Measurements from ENCODE around the gene MORN1.

Gene MORN1

DNA sequence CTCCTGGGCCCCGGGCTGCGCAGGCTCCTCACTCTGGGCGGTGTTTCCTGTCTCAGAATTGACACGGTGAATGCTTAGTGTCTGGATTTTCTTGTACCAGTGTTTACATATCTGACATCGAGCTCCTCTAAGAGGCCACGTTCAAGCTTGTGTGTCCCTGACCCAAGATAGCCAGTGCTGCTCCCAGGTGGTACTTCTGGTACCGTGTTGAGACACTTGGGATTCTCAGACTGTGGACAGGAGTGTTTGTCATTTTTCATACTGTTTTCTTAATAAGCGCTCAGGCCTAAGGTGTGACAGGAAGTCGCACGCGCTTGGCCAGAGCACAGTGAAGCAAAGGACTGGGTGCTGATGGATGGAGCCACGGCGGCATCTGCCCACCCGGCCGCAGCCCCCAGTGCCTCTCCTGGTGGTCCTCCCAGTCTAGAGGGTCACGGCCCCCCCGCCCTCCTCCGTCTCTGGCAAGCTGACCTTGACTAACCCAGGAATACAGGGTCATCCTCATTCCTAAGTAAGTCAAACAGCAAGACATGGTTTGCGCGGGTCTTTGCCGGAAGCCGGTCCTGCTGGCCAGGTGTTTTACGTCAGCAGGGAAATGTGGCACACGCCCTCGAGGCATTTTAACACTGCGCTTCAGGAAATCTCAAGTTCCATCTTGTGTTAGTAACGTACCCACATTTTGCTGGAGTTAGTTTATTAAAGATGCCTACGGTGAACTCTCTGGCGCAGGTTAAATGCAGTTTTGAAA is 13.0 kb upstream of the MORN1 start:
- DNase-seq: no peak

DNA sequence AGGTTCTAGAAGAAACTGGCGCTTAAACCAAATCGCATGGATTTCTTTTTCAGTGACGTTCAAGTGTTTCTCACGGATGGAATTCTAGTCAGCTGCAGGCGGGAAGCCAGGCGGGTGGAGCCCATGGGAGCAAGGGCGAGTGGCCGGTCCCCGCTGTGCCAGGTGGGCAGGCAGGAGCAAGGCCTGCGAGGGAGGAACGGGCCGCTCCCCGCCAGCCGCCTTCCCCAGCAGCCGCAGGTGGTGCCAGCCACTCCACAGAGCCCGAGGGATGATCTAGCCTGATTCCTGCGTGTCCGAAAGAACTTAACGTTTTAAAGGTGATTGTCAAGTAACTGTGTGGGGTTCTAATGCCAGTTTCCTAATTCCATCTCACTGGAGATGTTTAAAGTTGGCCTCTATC is 11.9 kb upstream of the MORN1 start:
- DNase-seq: no peak

DNA sequence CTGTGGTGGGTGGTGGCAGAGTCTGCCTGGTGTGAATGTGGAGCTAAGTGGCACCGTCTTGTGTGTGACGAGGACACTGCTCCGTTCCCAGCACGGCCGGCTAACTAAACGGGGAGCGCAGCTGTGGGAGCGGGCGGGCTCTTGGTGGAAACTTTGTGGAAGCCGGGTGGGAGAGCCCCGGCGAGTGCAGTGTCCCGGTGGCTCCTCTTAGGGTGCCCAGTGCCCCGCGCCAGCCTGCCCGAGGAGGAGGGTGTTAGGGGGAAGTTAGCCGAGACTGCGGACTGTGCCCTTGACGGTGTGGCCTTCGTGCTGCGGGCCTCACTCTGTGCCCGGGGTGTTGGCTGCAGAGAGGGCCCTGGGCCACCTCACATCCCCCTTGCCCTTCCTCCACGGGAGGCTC is 11.1 kb upstream of the MORN1 start:
- no peak for DNase-seq

DNA sequence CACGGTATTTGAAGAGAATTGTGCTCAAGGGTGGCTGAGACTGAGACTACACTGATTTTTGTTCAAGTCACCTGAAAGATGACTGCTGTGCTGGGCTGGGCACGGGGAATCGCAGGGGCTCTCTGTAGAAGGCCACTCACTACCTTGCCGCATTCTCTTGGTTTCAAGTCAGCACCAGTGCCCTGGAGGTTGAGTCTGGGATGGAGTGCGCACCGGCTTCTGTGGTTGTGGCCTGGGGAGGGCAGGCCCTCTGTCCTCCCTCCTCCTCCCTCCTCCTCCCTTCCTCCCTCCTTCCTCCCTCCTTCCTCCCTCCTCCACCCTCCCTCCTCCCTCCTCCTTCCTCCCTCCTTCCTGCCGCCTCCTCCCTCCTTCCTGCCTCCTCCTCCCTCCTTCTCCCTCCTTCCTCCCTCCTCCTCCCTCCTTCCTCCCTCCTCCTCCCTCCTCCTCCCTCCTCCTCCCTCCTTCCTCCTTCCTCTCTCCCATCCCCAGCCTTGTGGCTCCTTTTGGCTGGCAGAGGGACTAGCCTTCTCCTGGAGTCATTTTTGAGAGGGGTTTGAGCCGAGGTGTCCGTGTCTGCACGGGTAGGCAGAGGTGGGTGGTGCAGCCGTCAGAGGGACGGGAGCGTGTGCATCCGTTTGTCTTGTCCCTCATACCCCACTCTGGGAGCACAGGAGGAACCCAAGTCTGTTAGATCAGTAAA is 9.7 kb upstream of the MORN1 start:
- no peak for DNase-seq

DNA sequence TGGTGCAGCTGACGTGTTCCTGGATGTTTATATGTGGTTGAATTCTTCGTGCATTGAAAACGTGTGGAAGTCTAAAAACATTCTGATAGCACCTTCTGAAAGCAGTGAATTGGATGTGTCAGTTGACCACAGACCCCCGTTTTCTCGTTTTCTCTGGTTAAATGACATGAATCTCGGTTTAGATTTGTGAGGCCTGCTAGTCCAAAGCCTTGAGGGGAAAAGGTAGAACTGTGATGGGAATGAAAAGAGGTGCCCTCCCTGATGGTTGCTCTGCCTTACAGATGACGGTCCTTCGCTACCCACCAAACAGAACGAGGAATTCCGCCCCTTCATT is 9.2 kb upstream of the MORN1 start:
- no peak for DNase-seq

DNA sequence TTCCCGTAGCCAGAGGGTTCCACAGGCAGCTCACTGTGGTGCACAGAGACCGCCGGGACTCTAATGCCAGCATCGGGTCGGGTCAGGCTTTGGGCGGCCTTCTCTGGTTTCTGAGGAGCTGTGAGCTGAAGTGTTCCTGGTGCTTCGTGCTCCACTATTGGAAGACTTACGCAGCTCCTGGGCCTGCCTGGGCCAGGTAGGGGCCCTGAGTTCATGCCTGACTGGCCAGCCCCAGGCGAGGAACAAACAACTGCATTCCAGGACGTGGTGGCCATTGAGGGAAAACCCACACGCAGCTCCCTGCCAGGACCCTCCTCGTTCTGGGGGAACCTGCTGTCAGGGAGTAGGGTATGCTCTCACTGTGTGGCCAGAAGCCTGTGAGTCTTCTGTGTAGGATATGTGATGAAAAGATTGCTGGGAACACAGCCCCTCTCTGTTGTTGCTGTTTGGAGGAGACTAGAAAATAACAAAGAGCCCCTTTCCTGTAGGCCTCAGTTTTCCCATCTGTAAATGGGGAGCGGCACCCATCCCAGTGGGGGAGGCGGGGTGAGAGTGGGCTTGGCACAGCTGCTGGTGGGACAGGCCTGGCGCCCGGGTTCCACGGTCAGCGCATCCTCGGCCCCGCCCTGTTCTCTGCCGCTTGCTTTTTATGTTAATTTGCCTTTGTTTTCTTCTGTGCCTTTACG is 8.7 kb upstream of the MORN1 start:
- DNase-seq: no peak

DNA sequence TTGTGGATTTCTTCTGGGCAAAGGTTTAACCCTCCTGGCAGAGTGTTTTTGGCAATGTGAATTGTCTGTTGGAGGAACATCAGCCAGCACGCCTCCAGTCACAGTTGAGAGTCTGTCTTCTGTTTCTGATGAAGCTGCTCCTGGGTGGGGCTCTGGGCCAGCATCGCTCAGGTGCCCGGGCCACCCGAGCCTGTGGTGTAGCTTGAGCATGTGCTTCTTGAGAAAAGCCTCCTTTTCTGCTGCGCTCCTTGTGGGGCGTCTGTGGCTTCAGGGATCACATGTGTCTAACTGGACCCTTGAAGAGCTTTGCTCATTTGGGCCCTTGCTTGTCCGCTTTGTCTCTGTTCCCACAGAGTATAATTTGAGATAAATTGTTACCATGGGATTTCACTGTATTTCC is 7.5 kb upstream of the MORN1 start:
- no peak for DNase-seq

DNA sequence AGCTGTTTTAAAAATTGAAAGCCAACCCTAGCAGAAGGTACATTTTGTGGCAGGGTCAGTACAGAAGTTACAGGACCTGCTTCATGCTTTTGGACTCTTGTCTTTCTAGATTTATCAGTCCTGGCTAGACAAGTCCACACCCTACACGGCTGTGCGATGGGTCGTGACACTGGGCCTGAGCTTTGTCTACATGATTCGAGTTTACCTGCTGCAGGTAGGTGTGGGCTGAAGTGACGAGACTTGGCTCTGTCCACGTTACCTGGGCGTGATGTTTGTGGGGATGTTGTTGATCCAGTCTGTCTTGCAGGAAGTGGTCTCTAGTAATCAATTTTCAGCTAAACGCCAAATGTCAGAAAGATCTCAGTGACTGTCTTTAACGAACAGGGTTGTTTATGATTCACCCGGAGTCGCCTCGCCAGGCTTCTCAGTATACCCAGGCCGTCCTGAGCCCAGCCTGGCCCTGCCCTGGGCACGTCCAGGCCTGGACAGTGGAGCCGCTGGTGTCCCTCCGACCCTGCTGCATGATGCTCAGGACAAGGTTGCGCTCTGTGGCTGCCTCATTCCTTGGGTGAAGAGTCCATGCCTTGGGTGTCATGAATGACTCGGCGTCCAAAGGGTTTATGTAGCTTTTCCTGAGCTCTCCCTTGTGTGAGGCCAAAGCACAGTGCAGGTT is 5.8 kb upstream of the MORN1 start:
- DNase-seq: no peak

DNA sequence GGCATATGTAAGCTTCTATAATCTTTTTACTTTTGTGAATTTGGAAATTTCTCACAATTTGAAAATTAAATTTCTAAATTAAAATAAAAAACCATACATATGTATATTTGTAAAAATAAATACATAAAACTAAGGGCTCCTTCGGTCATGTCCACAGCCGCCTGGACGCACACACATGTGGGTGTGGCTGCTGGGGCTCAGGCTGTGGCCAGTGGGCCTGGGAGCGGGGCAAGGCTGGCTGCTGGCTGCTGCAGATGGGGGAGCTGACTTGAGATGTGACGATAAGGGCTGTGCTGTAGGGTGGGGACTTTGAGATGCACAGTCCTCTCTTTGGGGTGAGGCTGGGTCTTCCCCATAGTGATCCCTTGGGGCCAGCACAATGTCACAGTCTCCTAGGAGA is 5.1 kb upstream of the MORN1 start:
- no peak for DNase-seq

DNA sequence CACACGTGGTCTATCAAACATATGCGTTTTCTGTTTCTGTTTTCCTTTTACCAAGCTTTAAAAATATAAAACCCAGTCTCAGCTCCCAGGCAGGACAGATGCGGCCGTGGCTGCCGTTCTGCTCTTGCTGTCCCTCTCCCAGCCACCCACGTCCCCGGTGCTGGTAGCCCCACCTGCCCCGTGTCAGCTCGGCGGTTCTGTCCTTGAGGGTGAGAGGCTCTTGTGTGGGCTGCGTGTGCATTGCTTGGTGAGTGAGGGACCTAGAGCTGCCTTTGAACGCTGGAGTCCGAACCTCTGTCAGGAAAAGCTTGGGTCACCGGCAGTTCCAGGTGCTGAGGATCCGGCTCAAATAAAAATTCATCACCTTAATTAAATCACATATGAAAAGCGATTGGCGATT is 4.7 kb upstream of the MORN1 start:
- DNase-seq: no peak

DNA sequence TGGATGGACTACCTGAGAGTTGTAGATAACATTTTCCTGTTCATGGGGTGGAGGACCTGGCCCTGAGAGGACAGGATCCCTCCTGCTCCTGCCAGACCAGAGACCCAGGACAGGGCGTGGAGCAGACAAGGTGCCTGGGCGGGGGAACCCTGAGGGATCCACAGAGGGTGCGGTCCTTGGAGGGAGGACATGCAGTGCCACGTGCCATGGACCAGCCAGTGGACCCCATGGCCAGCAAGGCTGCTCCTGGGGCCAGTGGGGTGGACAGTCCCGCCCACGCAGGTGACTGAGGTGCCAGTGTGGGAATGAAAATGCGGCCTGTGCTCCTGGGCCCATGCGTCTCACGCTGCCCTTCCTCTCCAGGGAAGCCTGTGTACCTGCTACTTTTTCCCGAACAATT is 3.9 kb upstream of the MORN1 start:
- no peak for DNase-seq

DNA sequence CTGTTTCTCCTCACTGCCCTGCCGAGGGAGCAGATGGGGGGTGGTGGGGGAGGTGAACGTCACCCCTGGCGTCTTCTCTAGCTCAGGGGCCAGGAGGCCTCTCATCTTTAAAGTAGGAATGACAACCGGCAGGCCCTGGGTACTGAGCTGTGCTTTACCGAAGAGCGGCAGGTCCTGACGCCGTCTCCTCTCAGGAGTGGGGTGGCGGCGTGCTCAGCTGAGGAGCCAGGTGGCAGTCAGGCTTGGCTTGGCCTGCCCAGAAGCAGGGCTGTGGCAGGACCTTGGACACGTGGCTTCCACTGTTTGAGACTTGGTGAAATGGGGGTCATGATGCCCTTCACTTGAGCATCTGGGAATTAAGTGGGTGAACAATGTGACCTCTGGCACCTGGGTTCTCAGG is 3.4 kb upstream of the MORN1 start:
- DNase-seq: no peak

DNA sequence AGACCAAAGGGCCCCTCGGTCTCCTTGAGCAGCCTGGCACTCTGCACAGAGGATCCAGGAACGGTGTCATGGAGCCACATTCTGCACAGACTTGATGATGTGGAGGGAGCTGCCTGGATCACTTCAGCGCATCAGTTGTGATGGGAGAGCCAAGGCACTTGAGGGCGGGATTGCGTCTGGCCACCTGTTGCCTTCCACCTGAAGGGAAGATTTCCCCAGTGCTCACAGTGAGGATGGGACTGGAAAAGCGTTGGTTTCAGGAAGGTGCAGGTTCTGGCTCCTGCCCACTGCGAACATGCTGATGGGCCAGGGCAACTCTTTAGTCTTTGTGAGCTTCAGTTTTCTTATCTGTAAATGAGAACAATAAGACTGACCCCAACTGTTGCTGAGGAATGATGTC is 2.9 kb upstream of the MORN1 start:
- DNase-seq: no peak

DNA sequence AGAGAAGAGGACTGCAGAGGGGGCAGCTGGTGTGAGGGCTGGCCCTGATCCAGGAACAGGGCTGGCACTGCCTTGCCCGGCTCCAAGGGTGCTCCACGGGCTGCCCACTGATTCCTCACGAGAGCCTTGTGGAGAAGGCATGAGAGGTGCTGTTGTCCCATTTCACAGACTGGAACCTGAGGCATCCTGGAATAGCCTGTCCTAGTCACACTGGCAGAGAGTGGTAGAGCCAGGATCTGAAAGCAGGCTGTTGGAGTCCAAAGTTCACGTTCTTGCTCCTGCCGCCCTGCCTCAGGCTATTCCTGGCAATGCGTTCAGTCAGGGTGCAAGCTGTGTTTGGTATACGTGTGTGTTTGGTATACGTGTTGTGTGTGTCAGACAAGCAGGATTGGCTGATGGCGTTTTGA is 2.1 kb upstream of the MORN1 start:
- no peak for DNase-seq

DNA sequence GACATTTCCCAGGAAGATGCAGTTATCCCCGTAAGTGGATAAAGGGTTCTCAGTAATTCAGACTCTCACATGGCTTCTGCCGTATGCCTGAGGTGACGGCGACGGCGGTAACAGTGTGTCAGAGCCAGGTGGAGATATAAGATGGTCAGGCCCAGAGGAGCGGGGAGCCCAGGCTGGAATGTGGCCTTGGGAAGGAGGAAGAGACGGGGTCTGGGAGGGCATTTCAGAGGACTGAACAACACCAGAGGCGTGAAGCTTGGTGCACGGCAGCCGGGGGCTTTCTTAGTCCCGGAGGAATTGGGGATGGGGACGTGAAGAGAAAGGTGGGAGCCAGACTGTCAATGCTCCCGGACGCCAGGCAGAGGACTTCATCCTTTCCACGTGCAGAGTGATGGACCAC is 1.3 kb upstream of the MORN1 start:
- DNase-seq: no peak

DNA sequence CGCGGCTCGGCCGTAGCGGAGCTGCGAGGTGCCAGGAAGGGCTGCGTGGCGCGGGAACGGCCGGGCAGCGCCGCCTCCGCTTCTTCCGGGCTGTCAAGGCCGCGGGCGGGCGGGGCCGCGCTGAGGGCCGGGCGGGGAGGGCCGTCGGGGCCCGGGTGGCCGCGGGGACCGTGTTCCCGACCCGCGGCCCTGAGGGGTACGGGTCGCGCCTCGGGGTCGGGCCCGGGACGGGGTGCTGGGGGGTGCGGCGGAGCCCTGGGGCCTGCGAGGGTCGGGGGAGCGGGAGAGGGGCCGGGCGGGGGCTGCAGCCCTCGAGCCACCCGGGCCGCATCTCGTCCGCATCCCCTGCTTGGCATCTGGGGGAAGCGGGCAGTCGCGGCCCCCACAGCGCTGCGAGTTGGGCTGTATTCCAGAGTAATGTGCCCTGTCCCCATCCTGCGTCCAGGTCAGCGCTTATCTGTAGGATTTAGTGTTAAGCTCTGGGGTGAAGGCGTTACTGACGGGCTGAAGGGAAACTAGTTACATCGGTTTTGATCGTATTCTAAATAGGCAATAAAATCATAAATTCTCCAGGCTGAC is 666 bp upstream of the MORN1 start:
- DNase-seq: no peak

DNA sequence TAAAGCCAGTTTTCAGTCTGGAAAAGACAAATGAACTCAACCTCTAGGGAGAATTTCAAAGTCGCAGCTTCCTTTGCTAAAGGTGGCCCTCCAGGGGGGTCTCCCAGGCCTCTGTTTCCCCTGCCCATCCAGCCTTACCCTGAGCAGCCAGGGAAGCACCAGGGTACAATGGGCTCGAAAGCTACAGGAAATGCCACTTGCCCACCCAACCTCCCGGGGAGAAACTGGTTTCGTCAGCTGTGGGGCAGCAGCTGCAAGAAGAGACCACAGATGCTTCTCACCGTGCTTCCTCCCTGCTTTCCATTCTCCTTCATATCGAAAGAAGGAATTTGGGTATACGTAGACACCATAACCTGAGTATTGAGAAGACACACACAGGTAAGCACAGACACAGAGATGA is 1.7 kb downstream of the MORN1 start:
- no peak for DNase-seq

DNA sequence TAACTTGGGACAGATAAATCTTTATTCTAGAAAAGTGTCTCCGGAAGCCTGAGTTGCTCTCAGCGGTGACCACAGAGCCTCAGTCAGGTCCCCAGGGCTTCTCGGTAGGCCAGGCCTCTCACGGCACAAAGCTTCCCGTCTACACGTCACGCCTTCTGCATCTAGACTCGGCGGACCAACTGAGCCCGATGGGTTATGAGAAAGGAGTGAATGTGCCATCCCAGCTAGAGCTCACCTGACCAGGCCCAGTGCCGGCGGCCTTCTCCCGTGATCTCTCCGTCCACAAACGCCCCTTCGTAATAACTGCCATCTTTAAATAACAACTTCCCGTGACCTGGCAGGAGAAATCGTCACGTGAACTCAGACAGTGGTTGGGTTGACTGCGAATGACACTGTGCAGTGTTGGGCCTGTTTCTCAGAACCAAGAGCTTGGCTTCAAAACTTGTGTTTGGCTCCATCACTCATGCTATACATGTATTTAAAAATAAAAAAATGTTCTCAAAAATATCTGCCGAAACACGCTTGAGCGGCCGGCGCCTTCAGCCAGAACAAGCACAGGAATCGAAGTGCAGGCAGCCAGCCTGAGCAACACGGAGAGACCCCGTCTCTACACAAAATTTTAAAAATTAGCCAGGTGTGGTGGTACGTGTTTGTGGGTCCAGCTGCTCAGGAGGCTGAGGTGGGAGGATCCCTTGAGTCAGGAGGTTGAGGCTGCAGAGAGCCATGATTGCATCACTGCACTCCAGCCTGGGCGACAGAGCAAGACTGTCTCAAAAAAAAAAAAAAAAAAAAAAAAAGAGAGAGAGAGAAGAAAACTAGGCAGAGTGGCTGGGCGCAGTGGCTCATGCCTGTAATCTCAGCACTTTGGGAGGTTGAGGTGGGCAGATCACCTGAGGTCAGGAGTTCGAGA is 3.1 kb downstream of the MORN1 start:
- no peak for DNase-seq

DNA sequence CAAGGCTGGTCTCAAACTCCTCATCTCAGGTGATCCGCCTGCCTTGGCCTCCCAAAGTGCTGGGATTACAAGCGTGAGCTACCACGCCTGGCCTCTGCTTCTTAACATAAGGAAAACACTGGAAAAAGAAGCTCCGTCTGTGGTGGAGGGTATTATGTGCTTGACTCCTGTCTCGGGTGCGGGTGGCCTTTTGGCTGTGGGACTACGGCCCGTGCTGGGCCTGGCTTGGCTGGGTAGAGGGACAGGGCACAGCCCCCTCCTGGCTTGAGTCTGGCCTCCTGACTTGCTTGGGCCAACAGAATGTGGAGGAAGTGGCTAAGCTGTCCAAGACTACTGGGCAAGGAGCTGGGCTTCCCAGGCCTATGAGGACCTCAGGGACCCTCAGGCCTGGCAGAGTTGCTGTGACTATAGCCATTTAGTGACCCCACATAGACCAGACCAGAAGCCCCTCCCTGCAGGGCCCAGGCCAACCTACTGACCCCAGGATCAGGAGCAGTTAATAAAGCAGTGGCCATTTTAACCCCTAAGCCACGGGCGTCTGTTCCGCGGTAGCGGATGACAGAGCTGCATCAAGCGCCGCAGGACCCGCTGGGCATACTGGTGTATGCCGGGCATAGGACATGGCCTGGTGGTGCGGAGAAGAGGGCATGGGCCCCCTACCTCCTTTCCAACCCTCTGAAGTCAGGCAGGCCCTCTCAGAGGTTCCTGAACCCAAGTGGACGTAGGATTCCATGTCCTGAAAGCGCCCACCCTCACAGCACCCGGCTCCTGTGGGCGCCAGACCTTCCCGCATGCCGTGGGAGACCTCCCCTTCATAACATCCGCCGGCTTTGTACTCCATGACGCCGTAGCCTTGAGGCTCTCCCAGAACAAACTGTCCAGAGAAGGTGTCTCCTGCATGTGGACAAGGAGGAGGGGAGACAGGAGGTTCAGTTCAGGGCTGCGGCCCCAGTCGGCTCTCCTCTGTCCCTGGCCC is 4.4 kb downstream of the MORN1 start:
- DNase-seq: no peak

DNA sequence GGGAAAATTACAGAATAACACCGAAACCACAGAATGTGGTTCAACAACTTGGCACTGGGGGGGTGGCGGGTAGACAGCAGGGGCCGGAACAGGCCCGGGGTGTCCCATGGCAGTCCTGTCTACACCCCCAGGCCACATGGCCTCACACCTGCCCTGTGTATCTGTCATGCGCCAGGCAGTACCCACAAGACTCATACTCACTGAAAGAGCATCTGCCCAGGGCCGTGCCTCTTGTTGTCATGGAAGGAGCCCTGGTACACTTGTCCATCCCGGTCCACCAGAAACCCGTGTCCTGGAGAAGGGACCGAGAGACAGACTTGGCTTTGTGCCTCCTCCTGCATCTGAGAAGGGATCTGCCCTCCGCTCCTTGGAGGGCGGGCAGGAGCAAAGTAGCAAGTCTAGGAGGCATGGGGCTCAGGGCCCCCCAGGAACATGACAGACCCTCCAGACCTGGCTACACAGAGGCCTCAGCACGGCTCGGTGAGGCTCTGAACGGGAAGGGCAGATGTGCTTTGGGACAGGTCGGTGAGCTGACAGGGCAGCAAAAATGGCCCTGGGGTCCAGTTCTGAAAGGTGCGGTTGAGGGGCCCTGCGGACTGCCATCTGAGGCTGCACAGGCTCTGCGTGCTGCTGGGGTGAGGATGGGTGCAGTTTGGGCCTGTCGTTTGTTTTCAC is 5.6 kb downstream of the MORN1 start:
- peak in 1 of 5 donors; percentile 3 for DNase-seq

All from T-helper 1 cell (primary cell).